ENCODE measurements around the gene ZBTB21. TPM values are rescaled to one million over a fixed set of nuclear protein-coding genes. Genes with fewer than 3 reads are reported as not detected.

The ZBTB21 gene
- total RNA-seq, 1 experiment from 2014 or later = 18.1 TPM

DNA sequence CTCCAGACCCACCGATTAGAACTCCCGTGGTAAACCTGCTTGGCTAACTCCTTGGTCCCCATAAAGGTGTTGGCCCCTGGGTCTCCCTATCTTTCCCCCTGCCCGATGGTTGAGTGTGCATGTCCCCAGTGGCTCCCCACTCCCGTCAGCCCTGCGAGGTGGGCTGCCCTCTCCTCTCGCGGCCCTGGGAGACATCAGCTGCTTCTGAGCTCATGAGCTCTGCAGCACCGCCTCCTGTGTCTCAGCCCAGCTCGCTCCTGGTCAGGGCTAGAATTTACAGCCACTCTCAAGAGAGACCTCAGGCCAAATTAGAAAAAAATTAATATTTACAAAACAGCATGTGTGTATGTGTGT, 15.9 kb upstream of the ZBTB21 start:
- Histone ChIP-seq H3K9ac (ENCODE audit: extremely low read depth, insufficient read length, low read length) (no peak overlapping the region), H4K20me1 (ENCODE audit: control insufficient read depth, insufficient read depth, insufficient read length) (no peaks in the 10 kb centered on the region), H3K23me2 (ENCODE audit: insufficient read length, low read depth, low read length, poor library complexity, severe bottlenecking) (peaks cover 4% of the 10 kb centered on the region), H3K79me2 (ENCODE audit: insufficient read depth, low read length) (no peaks in the 10 kb centered on the region), H2BK120ac (ENCODE audit: low read depth, low read length, poor library complexity, severe bottlenecking) (no peak overlapping the region), H3K27ac (ENCODE audit: insufficient read length, low read depth, low read length) (no peak overlapping the region), H3K14ac (ENCODE audit: insufficient read depth, low read length) (no peak overlapping the region), H3K23ac (ENCODE audit: insufficient read length, low read depth, low read length) (no peak overlapping the region), H3K9me3 (ENCODE audit: control insufficient read depth, low read depth, low read length) (no peaks in the 10 kb centered on the region), H3K4ac (ENCODE audit: low read depth, low read length) (no peak overlapping the region), H2BK20ac (ENCODE audit: low read depth, low read length, poor library complexity, severe bottlenecking) (no peak overlapping the region), H2BK15ac (ENCODE audit: low read depth, low read length) (no peak overlapping the region), H3K4me2 (ENCODE audit: insufficient read depth, insufficient read length, low read length) (no peak overlapping the region), H3T11ph (ENCODE audit: low read length) (no peak overlapping the region), H2AK5ac (ENCODE audit: insufficient read length, low read length) (no peak overlapping the region), H3K4me1 (ENCODE audit: insufficient read depth, low read length) (no peaks in the 10 kb centered on the region; the same call in 1 of the 2 replicates), H2AFZ (ENCODE audit: low read length) (no peak overlapping the region), H3K27me3 (ENCODE audit: insufficient read depth, low read length) (no peaks in the 10 kb centered on the region), H2BK12ac (ENCODE audit: insufficient read length, low read depth, low read length) (no peak overlapping the region), H4K5ac (ENCODE audit: insufficient read length, low read depth, low read length) (no peak overlapping the region), H3K56ac (ENCODE audit: insufficient read length, low read depth, low read length) (no peak overlapping the region), H3K18ac (ENCODE audit: insufficient read length, low read depth, low read length) (no peak overlapping the region), H2BK5ac (ENCODE audit: insufficient read length, low read length) (no peak overlapping the region), H4K91ac (ENCODE audit: insufficient read length, low read depth, low read length) (no peak overlapping the region), H4K8ac (replicated peaks; ENCODE audit: insufficient read length, low read depth, low read length) (no peak overlapping the region), H3K79me1 (ENCODE audit: insufficient read depth, low read depth, low read length, poor library complexity, severe bottlenecking) (no peaks in the 10 kb centered on the region)
- Mint-ChIP-seq H3K27me3 (ENCODE audit: low read depth) (peaks cover 18% of the 10 kb centered on the region), H3K27ac (peak overlapping the region in 1 of 3 experiments; percentile 81; a peak in 1 of 7 replicates), H3K4me1 (peaks cover 18 to 29% of the 10 kb centered on the region in 2 experiments), H3K4me3 (no peak overlapping the region), H3K9me3 (no peaks in the 10 kb centered on the region), H3K36me3 (ENCODE audit: insufficient read depth in 1 of 3, low read depth in 3 of 3) (no peaks in the 10 kb centered on the region)
- WGBS (ENCODE audit: extremely low coverage, insufficient read length, low lambda C conversion rate) = no CpG with 5 or more reads among the region's 9 CpGs
- no peak for DNase-seq
- TF ChIP-seq, protein P1, sequence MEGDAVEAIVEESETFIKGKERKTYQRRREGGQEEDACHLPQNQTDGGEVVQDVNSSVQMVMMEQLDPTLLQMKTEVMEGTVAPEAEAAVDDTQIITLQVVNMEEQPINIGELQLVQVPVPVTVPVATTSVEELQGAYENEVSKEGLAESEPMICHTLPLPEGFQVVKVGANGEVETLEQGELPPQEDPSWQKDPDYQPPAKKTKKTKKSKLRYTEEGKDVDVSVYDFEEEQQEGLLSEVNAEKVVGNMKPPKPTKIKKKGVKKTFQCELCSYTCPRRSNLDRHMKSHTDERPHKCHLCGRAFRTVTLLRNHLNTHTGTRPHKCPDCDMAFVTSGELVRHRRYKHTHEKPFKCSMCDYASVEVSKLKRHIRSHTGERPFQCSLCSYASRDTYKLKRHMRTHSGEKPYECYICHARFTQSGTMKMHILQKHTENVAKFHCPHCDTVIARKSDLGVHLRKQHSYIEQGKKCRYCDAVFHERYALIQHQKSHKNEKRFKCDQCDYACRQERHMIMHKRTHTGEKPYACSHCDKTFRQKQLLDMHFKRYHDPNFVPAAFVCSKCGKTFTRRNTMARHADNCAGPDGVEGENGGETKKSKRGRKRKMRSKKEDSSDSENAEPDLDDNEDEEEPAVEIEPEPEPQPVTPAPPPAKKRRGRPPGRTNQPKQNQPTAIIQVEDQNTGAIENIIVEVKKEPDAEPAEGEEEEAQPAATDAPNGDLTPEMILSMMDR (conservative IDR thresholded peaks at IDR 0.05) = no peak
